Activated naive CD4-positive, alpha-beta T cell treated with anti-CD3 and anti-CD28 coated beads for 36 hours (primary cell): Measurements from ENCODE around the gene SIK2. TPM values are rescaled to one million over a fixed set of nuclear protein-coding genes. Genes with fewer than 3 reads are reported as not detected.
A peak's percentile ranks its signal among the peaks of the same experiment; 100 is the strongest.

Experiments
- CTCF ChIA-PET: fragments of 350-600 bp; sonication (Branson Sonifier 250); formaldehyde crosslinking; loops from one replicate; lab custom pipeline; 2021; ENCODE audit warnings: antibody characterized with exemption; lab: Charles Lee
- DNase-seq: peaks from one replicate; pipeline ENCODE4 v3.0.0-alpha.2; 2020
- H3K27ac Mint-ChIP-seq: one replicate; pipeline ENCODE4 v1.8.0; 2021; ENCODE audit warnings: mild to moderate bottlenecking, mixed read lengths
- H3K27me3 Mint-ChIP-seq: one replicate; pipeline ENCODE4 v1.8.0; 2021; ENCODE audit warnings: low read depth, mixed read lengths
- H3K36me3 Mint-ChIP-seq: one replicate; pipeline ENCODE4 v1.8.0; 2021; ENCODE audit warnings: low read depth, mixed read lengths
- H3K4me1 Mint-ChIP-seq: one replicate; pipeline ENCODE4 v1.8.0; 2021; ENCODE audit warnings: low read depth, mixed read lengths
- H3K4me3 Mint-ChIP-seq: one replicate; pipeline ENCODE4 v1.8.0; 2021; ENCODE audit warnings: mild to moderate bottlenecking, moderate library complexity, mixed read lengths
- H3K9me3 Mint-ChIP-seq: one replicate; pipeline ENCODE4 v1.8.0; 2021; ENCODE audit warnings: mixed read lengths
- intact Hi-C: fragments of 100-400 bp; cut with micrococcal nuclease; formaldehyde crosslinking; loops from one replicate; pipeline ENCODE4 v1.15.1; 2023
- total RNA-seq, 2 experiments: library from RNA; stranded (reverse); gene quantifications; one replicate each; pipeline ENCODE4 v1.2.3, GENCODE V29; 2021

SIK2 gene
- total RNA-seq, 2 experiments from 2014 or later, result 3.5 to 3.8 TPM

DNA sequence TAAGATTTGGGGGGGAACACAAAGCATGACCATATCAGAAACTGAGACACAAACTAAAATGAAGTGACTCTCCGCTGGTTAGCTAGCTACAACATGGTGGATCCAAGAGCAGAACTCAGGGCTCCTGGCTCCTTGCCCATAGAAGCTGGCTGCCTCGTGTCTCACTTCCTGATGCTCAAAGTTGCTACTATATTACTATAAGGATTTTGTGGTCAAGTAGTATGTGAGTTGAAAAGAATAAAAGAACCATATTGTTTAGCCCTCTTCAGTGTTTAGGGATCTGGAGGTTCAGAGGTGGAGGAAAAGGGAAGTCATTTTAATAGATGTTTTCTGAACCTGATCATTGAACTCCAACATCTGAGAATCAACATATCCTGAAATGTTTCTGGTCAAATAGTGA is 16.9 kb upstream of the SIK2 start:
- no peaks in the 10 kb centered on the region for H3K9me3 Mint-ChIP-seq
- H3K4me3 Mint-ChIP-seq, result no peak overlapping the region
- DNase-seq, result no peak
- CTCF ChIA-PET, result interaction anchor here (1.0 to 3.1 kb wide), 5 partner anchors 19 to 256 kb away, joined by 3 to 43 read pairs (median 5); no protein-coding TSS in a partner anchor
- no peaks in the 10 kb centered on the region for H3K36me3 Mint-ChIP-seq
- no peak overlapping the region for H3K27ac Mint-ChIP-seq
- H3K27me3 Mint-ChIP-seq, result peaks cover 2% of the 10 kb centered on the region
- intact Hi-C loops, result no loop called here
- peaks cover 3% of the 10 kb centered on the region for H3K4me1 Mint-ChIP-seq

DNA sequence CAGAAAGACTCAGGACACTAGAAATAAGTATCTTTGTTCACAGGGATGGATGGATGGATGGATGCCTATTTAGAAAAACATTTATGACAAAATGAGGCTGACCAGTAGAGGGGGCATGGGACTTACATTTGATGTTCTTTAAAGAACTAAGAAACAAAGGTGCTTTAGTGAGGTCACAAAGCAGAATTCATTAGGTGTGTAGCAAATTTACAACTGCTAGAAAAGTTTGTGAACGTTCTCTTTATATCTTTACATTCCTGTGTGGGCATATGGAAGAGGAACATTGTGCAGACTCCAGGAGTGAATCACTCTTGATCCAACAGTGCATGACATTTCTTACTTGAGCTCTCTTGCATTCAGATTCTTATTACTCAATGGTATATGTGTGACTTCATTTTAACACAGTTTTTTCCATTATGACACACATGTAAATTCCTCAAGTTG is 15.8 kb upstream of the SIK2 start:
- Mint-ChIP-seq H3K27ac (no peak overlapping the region), H3K36me3 (no peaks in the 10 kb centered on the region), H3K4me1 (no peaks in the 10 kb centered on the region), H3K4me3 (no peak overlapping the region), H3K9me3 (no peaks in the 10 kb centered on the region), H3K27me3 (peaks cover 2% of the 10 kb centered on the region)
- CTCF ChIA-PET, result interaction anchor here (0.6 to 3.1 kb wide), 18 partner anchors 11 to 285 kb away, joined by 3 to 43 read pairs (median 3); partner anchors contain the start of gene ALG9
- DNase-seq, result peak; percentile 69
- intact Hi-C loops, result loop anchor here (1.0 to 2.0 kb wide), 3 partner anchors 22 to 255 kb away; no protein-coding TSS in a partner anchor

DNA sequence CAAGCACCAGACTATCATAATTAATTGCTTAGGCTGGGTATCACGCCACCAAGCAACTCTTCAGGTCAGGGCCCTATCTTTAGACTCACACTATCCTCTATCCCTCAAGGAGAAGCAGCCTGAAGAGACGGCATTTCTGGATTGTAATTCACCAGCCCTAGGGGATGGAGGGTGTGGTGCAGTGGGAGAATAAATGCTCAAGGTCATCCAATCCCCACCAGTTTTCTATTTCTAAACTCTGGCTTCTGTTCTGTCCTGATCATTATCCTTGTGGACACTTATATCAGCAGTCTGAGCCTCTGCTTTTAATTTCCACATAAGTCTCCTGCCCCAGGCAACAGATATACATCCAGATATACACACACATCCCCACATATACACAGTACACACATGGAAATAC is 13.1 kb upstream of the SIK2 start:
- Mint-ChIP-seq H3K9me3 (no peaks in the 10 kb centered on the region), H3K4me3 (no peak overlapping the region), H3K36me3 (no peaks in the 10 kb centered on the region), H3K4me1 (no peaks in the 10 kb centered on the region), H3K27ac (no peak overlapping the region), H3K27me3 (peaks cover 2% of the 10 kb centered on the region)
- CTCF ChIA-PET, result interaction anchor here (0.7 to 2.0 kb wide), 3 partner anchors 134 to 188 kb away, joined by 3 to 5 read pairs (median 5); no protein-coding TSS in a partner anchor
- DNase-seq, result no peak
- intact Hi-C loops, result no loop called here

DNA sequence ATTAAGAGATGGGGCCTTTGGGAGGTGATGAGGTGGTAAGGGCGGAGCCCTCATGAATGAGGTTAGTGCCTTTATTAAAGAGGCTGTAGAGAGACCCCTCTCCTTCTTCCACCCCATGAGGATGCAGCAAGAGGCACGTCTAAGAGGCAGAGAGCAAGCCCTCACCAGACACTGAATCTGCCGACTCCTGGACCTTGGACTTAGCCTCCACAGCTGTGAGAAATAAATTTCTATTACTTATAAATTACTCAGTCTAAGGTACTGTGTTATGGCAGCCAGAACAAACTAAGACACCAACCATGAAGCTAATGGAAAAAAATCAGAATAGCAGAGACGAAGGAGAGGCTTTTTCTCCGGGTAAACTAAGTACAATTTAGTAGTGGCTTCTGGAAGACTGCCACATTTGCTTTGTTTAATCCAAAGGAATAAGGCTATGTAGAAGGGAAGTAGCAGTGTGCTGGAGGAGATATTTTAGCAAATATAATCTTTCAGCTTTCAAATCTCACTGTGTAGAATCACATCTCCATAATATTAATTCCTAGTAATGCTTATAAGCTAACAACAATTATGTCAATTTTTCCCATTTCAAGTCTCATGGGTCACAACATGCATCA is 12.3 kb upstream of the SIK2 start:
- Mint-ChIP-seq H3K27me3 (peaks cover 2% of the 10 kb centered on the region), H3K36me3 (no peaks in the 10 kb centered on the region), H3K4me1 (no peaks in the 10 kb centered on the region), H3K27ac (no peak overlapping the region), H3K9me3 (no peaks in the 10 kb centered on the region), H3K4me3 (no peak overlapping the region)
- intact Hi-C loops, result no loop called here
- CTCF ChIA-PET, result interaction anchor here (1.7 to 2.0 kb wide), 2 partner anchors 135 to 187 kb away, joined by 5 to 6 read pairs; no protein-coding TSS in a partner anchor
- DNase-seq, result no peak

DNA sequence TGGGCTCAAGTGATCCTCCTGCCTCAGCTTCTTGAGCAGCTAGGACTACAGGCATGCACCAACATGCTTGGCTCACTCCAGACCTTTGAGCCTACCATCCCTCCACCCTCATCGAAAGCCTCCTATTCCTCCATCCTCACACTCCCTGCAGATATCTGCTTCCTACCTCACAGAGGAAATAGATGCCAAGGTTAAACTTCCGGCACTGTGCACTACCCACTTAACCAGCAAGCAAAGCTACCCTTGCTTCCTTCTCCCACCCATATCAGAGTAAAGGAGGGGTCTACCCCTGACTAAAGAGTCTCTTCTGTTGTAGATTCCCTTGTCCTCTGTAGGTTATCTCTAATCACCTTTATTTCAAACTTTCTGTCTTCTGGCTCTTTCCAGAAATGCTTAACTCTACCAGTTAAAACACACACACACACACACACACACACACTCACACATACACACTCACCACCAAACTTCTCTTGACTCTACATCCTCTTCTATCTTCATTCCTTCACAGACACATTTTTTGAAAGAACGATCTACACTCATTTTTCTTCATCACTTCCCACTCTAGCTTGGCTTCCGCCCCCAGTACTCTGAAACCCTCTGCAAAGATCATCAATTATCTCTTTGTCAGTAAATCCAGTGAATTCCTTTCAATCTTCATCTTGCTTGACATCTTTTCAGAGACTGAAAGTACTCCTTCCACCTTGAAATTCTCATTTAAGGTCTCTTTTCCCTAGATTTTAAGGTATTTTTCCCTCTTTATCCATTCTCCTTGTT is 10.9 kb upstream of the SIK2 start:
- no peak for DNase-seq
- intact Hi-C loops, result no loop called here

DNA sequence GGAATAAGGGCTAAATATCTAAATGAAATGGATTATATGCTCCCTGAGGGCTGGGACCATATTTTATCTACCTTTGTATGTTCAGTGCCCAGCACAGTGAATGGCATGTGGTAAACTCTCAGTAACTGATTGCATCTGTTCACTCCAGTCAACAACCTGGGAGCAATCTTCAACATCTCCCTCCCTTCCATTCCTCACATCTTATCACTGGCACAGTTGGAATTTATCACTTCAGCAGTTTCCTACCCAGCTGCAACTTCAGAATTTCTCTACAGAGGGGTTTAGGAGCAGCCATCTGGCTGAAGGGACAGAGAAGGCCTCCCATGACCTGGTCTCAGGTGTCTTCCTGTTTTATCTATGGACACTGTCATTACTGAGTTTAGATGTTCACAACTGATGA is 9.8 kb upstream of the SIK2 start:
- DNase-seq, result no peak
- H3K4me3 Mint-ChIP-seq, result no peak overlapping the region
- no peaks in the 10 kb centered on the region for H3K4me1 Mint-ChIP-seq
- H3K36me3 Mint-ChIP-seq, result no peaks in the 10 kb centered on the region
- CTCF ChIA-PET, result interaction anchor here (0.6 to 0.9 kb wide), 3 partner anchors 9 to 80 kb away, joined by 3 to 5 read pairs (median 4); no protein-coding TSS in a partner anchor
- H3K27ac Mint-ChIP-seq, result no peak overlapping the region
- intact Hi-C loops, result no loop called here
- H3K9me3 Mint-ChIP-seq, result no peaks in the 10 kb centered on the region
- peaks cover 3% of the 10 kb centered on the region for H3K27me3 Mint-ChIP-seq

More for the DNA sequence above, 10.9 kb upstream of the SIK2 start:
- CTCF ChIA-PET, result interaction anchor here (1.7 kb wide), 1 partner anchor 186 kb away, joined by 6 read pairs; no protein-coding TSS in a partner anchor
- Mint-ChIP-seq H3K36me3 (no peaks in the 10 kb centered on the region), H3K9me3 (no peaks in the 10 kb centered on the region), H3K27ac (no peak overlapping the region), H3K4me1 (no peaks in the 10 kb centered on the region), H3K27me3 (peaks cover under 1% of the 10 kb centered on the region), H3K4me3 (no peak overlapping the region)

DNA sequence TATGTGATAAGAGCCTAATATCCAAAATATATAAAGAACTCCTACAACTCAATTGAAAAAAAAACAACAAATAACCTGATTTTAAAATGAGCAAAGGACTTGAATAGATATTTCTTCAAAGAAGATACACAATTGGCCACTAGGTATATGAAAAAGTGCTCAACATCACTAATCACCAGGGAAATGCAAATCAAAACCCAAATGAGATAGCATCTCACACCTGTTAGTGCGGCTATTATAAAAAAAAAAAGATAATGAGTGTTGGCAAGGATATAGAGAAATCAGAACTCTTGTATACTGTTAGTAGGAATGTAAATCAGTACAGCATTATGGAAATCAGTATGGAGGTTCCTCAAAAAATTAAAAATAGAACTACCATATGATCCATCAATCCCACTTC is 5.9 kb upstream of the SIK2 start:
- Mint-ChIP-seq H3K36me3 (no peaks in the 10 kb centered on the region), H3K27me3 (peaks cover 3% of the 10 kb centered on the region), H3K4me1 (peaks cover 4% of the 10 kb centered on the region), H3K27ac (no peak overlapping the region), H3K9me3 (no peaks in the 10 kb centered on the region), H3K4me3 (no peak overlapping the region)
- no peak for DNase-seq
- CTCF ChIA-PET, result interaction anchor here (2.1 kb wide), 1 partner anchor 180 kb away, joined by 16 read pairs; no protein-coding TSS in a partner anchor
- intact Hi-C loops, result no loop called here

DNA sequence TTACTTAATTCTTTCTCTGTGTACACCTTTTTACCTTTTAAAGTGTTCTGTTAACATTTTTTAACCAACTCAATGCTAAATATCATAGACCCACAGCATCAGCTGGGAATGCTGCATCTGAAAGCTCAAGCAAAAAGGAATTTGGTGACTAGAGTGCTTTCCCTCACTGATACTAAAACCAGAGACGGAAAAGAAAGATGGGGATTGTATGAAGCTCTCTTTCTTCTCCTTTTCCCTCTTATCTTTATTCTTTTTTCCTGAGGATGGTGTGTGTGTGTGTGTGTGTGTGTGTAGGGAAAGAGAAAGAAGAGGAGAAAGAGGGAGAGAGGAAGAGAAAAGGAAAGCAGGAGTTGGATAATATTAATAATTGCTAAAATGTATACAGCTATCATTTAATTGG is 4.1 kb upstream of the SIK2 start:
- no peak overlapping the region for H3K4me3 Mint-ChIP-seq
- intact Hi-C loops, result no loop called here
- no peaks in the 10 kb centered on the region for H3K9me3 Mint-ChIP-seq
- H3K27ac Mint-ChIP-seq, result no peak overlapping the region
- CTCF ChIA-PET, result interaction anchor here (1.1 to 2.1 kb wide), 4 partner anchors 11 to 243 kb away, joined by 3 to 16 read pairs (median 8); partner anchors contain the start of gene PPP2R1B
- peaks cover 8% of the 10 kb centered on the region for H3K4me1 Mint-ChIP-seq
- no peaks in the 10 kb centered on the region for H3K36me3 Mint-ChIP-seq
- no peak for DNase-seq
- H3K27me3 Mint-ChIP-seq, result peaks cover 3% of the 10 kb centered on the region

DNA sequence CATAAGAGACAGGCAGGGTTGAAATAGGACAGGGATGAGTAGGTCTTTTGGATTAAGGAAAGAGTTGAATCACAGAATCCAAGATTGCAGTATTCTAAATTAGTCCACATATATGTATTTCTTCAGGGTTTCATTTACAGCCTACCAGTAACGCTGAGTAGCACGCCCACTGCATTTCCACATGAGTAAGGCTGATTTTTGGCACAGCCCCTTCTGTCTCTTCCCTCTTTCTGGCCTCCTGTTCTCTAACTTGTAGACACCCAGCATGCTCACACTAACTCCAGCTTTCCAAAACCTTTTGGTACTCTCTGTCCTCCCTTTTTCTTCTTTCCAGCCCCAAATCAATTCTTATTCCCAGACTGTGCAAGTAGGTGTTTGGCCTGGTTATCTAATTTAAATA is 3.7 kb upstream of the SIK2 start:
- Mint-ChIP-seq H3K4me3 (no peak overlapping the region), H3K27me3 (peaks cover 3% of the 10 kb centered on the region), H3K36me3 (no peaks in the 10 kb centered on the region), H3K27ac (no peak overlapping the region), H3K9me3 (no peaks in the 10 kb centered on the region), H3K4me1 (peaks cover 12% of the 10 kb centered on the region)
- CTCF ChIA-PET, result interaction anchor here (0.7 to 2.1 kb wide), 2 partner anchors 13 to 178 kb away, joined by 3 to 16 read pairs; no protein-coding TSS in a partner anchor
- no peak for DNase-seq
- intact Hi-C loops, result no loop called here

DNA sequence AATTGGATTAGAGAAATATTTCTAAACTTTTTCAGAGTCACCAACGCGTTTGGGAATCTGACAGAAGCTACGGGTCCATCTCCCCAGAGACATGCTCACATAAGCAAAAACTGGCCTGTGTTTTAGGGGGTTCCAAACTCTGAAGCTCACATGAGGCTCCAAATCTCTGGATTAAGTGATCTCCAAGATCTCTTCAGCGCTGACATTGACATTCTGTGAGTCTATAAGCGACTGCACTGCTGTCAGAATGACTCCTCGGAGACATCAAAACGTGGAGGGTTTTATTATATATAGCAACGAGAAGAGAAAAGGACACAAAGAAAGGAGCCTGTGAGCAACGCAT is 642 bp upstream of the SIK2 start:
- CTCF ChIA-PET, result interaction anchor here (1.2 to 2.6 kb wide), 2 partner anchors 150 to 175 kb away, joined by 3 to 19 read pairs; no protein-coding TSS in a partner anchor
- peaks cover 3% of the 10 kb centered on the region for H3K27me3 Mint-ChIP-seq
- H3K4me3 Mint-ChIP-seq, result peak overlapping the region; percentile 78
- DNase-seq, result no peak
- no peaks in the 10 kb centered on the region for H3K9me3 Mint-ChIP-seq
- peak overlapping the region; percentile 83 for H3K27ac Mint-ChIP-seq
- H3K36me3 Mint-ChIP-seq, result no peaks in the 10 kb centered on the region
- intact Hi-C loops, result loop anchor here (5.0 to 10.0 kb wide), 3 partner anchors 224 to 483 kb away; partner anchors contain the start of genes DLAT, POU2AF1, SDHD and TIMM8B
- H3K4me1 Mint-ChIP-seq, result peaks cover 24% of the 10 kb centered on the region

DNA sequence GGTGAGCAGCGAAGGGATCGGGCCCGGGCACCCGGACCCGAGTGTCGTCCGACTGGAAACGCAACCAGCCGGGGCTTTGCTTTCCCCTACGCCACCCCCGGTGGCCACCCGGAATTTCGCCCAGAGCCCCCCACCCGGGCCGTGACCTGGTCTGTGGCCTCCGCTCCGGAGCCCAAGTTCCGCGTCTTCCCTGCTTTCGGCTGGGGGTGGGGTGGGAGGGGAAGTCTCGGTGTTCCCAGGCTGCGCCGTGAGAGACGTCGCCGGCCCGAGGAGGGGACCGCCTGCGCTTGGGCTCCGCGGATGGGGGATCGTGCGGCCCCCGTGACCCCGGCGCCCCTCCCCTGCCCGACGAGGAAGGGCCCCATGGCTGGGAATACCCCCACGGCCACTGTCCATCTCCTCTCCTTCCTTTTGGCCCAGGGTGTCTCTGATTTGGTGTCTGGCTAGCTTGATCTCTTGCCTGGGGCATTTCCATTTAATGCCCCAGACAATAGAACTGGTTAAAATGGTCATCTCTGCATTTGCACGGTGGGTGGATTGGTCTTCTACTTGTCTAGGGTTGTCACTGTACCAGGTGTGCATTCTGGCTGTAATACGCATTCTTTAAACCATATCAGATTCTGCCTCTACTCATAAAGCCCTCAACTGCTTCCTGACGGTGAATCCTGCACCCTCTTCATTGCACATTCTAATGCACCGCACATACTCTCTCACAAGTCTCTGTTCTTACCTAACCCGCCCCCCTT is 789 bp downstream of the SIK2 start:
- H3K4me1 Mint-ChIP-seq, result peaks cover 24% of the 10 kb centered on the region
- peak overlapping the region; percentile 78 for H3K4me3 Mint-ChIP-seq
- CTCF ChIA-PET, result interaction anchor here (1.2 to 3.0 kb wide), 5 partner anchors 21 to 176 kb away, joined by 3 to 19 read pairs (median 13); no protein-coding TSS in a partner anchor
- DNase-seq, result peak; percentile 25
- H3K27ac Mint-ChIP-seq, result peak overlapping the region; percentile 15
- no peaks in the 10 kb centered on the region for H3K9me3 Mint-ChIP-seq
- H3K27me3 Mint-ChIP-seq, result no peaks in the 10 kb centered on the region
- no peaks in the 10 kb centered on the region for H3K36me3 Mint-ChIP-seq
- intact Hi-C loops, result loop anchor here (1.0 to 10.0 kb wide), 13 partner anchors 38 to 677 kb away; partner anchors contain the start of genes CFAP68, DLAT, FDXACB1 and POU2AF1
